HG03139 (cell line): ENCODE data around the gene ESPNL.

ENCODE experiments used
- ATAC-seq: cut with Tn5 transposase; IDR thresholded peaks from one replicate; pipeline ENCODE4 v1.9.1; 2021; ENCODE audit not compliant: unreplicated experiment

Gene ESPNL

DNA sequence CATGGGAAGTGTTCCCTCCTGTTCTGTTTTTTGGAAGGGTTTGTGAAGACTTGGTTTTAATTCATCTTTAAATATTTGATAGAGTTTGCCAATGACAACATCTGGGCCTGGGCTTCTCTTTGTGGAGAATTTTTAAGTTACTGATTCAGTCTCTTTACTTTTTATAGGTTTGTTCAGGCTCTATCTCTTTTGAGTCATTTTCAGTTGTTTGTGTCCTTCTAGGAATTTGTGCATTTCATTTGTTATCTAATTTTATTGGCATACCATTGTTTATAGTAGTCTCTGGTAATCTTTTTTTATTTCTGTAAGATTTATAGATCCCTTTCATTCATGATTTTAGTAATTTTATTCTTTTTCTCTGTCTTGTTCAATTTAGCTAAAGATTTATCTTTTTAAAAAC, 24.7 kb upstream of the ESPNL start:
- no peak for ATAC-seq

DNA sequence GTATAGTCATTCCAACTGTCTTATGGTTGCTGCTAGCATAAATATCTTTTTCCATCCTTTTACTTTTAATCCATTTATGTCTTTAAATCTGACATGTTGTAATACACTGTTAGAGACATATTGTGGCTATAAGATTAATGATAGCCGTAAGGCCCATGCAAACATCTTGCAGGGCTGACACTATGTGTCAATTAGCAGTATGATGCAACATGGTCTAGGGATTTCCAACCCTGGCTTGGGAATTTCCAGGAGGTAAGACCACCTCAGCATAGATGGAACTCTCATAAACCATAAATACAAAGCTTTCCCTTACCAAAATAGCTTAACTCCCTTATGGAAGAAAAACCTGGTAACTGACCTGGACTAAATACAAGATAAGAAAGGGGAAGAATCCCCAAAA, 22.8 kb upstream of the ESPNL start:
- no peak for ATAC-seq

DNA sequence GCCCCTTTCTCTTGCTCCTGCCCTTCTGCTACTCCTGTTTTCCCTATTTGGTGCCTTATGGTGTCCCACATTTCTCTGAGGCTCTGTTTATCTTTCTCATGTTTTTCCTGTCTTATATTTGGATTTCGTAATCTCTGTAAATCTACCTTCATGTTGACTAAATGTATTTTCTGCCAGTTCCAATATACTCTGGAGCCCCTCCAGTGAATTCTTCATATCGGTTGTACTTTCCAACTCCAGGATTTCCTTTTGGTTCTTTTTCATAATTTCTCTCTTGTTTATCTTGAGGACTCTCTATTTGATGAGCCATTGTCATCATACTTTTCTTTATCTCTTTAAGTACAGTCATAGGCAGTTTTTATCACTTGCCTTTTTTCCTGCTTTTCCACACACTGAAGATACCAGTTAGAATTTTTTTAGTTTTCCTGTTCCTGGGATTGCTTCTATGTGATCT, 20.2 kb upstream of the ESPNL start:
- no peak for ATAC-seq

DNA sequence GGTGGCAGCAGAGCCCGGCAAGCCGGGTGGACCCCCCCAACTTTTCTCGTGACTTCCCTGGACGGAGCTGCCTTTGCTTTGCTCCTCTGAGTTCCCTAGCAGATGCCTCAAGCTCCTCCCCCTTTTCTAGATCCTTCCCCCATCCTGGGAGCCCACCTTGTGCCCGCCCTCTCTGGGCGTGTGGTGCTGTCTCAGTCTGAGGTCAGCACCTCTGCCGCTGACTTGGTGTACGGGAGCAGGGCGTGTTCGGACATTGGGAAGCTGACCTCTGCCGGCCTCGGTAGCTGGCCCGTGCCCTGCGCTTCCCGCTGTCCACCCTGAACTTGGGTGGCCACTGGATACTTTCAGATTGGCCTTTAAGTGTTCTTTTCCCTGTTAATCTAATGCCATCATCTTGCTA, 19.6 kb upstream of the ESPNL start:
- ATAC-seq = no peak

DNA sequence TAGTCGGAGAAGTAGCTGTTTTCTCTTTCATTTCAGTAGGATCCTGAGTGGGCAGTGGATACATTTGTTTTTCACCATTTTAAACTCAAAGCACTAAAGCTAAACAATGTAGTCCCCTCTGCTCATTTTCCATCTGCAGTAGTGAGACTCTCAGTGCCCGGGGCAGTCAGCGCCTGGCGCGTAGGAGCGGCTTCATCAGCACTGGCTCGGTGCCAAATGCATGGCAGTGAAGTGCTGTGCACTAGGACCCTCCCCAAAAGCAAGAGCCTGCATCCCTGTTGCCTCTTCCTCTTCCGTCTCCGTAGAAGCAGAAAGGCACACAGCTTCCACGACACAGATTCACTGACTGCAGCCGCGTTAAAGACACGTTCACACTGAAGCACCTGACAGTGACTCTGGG, 19.0 kb upstream of the ESPNL start:
- no peak for ATAC-seq

DNA sequence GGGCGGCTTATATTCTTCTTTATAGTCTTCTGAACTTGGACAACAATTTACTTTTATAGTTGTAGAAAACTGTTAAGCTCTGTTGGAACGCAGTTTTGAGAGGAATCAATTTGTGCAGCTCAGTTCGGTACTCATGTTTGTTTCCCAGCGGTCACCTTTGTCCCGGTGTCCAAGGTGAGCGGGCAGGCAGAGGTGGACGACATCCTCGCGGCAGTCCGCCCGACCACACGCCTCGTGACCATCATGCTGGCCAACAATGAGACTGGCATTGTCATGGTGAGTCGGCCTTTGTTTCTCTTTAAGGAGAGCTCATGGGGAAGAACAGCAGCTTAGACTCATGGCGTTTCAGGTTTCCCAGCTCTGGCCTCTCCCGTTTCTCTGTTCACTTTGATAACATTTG, 18.6 kb upstream of the ESPNL start:
- no peak for ATAC-seq

DNA sequence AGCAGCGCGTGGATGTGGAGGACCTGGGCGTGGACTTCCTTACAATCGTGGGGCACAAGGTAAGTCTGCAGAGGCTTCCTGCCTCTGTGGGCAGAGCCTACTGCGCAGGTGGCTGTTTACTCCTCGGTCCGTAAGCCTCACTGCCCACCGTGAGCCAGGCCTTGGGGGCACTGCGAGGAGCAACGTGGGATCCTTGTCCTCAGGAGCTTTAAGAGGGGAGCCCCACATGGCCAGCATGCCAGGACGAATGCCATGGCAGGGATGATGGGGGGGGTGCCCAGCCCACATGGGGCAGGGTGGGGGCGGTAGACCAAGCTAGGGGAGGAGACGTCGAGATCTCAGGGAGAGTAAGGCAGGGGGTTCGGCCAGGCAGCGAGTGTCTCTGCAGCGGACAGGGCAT, 18.0 kb upstream of the ESPNL start:
- ATAC-seq = no peak

DNA sequence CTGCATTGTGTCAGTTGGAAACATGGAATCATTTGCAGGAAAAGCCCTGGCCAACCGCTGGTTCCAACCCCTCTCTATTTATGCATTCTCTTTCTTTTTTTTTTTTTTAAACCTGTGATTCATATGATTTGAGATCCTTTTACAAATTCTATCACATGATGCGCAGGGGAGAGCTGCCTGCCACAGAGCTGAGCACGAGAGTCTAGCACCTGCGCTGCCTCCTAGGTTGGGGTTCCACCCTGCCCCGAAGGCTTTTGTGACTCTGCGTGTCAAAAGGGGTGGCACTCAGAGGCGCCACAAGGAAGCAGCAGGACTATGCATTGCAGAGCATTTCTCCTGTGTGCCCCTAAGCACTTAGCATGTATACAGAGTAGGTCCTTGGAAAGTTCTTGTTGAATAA, 17.3 kb upstream of the ESPNL start:
- ATAC-seq = no peak

DNA sequence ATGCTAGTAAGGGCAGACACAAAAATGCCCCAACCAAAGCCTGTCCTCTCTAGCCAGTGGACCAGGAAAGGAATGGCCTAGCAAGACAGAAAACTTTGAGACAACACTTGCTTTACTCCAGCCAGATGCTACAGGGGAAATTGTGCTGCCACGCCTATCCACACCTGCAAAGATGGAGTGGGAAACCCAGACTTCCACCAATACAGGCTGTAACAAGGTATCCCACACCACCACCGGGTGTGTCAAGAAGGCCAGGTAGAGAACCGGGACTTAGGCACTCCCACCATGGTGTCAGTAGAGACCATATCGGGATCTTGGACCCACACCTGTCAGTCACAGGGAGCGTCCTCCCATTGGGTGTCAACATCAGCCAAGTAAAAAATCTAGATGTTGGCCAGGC, 16.2 kb upstream of the ESPNL start:
- no peak for ATAC-seq

DNA sequence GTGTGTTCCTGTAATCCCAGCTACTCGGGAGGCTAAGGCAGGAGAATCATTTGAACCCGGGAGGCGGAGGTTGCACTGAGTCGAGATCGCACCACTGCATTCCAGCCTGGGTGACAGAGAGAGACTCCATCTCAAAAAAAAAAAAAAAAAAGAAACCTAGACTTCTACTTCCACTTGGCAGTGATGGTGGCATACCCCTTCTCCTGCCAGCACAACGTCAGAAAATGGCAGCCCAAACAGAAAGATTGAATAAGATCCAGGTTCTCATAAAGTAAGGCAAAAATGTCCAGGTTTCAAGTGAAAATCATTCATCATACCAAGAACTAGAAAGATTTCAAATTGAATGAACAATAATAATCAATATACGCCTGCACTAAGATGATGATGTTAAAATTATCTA, 15.4 kb upstream of the ESPNL start:
- no peak for ATAC-seq

DNA sequence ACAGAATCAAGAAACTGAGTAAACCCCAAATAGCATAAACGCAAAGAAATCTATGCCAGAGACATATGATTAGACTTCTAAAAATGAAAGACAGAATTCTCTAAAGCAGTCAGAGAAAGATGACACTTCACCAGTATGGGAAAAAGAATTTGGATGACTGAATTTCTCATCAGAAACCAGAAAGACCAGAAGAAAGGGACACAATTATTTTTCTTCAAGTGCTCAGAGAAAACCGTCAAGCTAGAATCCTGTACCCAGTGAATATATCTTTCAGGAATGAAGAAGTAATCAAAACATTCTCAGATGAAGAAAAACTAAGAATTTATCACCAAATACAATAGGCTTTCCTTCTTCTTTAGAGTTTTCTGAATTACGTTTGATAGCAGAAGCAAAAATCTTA, 14.2 kb upstream of the ESPNL start:
- ATAC-seq = no peak

DNA sequence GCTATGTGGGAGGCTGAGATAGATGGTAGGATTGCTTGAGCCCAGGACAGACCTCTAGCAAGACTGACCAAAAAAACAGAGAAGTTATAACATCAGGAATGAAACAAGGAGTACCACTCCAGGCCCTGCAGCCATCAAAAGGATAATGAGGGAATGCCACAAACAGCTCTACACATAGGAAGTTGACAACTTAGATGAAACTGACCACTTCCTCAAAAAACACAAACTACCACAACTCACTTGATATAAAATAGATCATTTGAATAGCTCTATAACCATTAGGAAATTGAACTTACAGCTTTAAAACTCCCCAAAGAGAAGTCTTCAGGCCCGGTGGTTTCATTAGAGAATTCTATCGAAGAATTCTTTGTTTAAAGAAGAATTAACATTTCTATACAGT, 12.9 kb upstream of the ESPNL start:
- ATAC-seq = no peak

DNA sequence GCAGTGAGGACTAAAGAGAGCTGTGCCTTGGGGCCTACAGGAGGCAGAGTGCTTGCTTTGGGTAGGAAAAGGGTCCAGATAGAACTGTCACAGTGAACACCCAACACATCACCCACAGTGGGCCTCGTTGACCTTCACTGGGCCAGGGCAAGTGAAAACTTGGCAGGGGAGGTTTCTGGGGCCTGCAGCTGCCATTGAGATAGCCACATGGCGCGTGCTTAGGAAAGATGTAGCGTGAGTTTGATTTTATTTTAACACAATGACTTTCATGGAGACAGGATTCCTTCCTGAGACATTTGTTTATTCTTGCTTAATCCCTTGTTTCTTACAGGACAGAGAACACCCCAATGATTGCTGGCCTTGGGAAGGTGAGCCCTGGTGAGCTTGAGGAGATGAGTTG, 9.3 kb upstream of the ESPNL start:
- ATAC-seq = no peak

DNA sequence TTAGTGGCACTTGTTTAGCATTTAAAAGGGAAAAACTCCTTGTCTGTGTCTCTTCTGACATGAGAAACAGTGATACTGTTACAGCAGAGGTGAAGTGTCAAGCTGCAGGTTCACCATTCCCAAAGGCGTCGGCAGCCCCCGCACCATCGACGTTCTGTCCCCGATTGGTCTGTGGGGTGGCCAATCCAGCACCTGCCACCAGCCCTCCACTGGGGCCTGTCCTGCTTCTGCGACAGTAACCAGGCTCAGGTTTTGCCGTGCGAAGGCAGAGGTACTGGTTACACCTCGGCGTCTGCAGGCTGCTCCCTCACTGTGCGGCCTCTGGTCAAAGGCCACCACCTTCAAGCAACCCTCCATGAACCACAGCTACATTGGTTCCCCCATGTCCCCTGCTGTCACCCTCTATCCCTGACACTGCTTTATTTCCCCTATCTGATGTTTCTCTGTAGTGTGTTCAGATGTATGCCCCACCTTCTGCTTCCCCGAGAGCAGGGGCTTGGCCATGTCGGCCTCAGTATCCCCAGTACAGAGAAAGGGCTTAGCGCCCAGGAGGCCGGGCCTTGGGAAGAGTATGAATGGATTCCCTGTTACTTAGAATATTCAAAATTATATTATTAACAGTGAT, 8.6 kb upstream of the ESPNL start:
- ATAC-seq = no peak

DNA sequence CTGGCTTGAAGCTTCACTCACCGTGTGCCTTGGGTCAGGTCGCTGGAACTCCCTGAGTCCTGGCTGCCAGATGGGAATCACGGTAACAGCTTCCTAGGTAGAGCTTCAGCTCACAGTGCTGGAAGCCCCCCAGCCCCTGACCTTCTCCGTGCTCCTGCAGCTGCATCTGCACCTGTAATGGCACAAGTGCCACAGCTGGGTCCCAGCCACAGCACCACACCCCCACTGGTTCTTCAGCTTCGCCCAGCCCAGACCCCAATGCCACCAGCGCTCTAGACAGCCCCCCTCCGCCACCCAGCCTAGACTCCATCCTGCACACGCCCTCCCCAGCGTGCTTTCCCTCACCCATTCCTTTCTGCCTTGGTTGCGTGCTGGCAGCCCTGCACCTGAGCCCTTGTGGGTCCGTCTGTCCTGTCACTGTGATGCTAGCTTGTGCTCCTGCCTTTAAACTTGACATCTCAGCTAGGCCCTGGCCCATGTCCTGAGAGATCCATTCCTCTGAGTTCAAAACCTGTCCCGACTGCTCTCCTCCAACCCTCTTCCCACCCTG, 7.6 kb upstream of the ESPNL start:
- no peak for ATAC-seq

DNA sequence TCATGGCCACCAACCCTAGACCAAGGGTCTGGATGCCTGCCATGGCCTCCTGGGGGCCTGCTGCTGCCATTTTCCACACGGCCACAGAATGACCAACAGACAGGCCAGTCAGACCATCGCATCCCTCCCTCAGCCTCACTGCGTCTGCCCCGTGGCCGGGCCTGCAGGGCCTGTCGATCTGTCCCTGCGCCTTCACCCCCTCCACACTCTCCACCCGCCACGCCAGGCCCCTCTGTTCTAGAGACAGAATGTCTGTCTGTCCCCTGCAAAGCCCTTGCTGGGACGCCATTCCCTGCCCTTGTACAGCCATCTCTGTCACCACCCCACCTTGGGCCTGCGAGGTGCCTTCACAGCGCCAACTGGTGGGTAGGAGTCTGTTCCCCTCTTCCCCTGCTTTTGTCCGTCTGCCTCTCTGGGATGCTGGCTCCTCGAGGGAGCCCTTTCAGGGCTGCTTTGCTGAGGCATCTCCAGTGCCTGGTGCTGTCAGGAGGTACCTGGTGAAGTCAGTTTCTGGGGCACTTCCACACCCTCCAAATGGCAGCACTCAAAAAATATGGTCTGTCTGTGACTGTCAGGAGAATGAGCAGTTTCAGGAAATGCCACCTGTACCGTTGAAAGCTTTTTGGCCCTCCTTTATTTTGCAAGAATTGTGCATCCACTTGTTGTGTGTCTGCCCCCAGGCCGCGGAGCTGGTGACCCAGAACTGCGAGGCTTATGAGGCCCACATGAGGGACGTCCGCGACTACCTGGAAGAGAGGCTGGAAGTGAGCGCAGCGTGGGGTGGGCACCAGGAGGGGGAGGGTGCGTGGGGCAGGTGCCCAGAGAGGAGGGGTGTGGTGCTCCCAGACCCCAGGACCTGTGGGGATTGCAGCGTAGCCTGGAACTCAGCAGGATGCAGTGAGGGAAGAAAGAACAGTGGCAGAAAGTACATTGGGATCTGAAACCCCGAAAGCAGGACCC, 6.7 kb upstream of the ESPNL start:
- ATAC-seq = no peak

DNA sequence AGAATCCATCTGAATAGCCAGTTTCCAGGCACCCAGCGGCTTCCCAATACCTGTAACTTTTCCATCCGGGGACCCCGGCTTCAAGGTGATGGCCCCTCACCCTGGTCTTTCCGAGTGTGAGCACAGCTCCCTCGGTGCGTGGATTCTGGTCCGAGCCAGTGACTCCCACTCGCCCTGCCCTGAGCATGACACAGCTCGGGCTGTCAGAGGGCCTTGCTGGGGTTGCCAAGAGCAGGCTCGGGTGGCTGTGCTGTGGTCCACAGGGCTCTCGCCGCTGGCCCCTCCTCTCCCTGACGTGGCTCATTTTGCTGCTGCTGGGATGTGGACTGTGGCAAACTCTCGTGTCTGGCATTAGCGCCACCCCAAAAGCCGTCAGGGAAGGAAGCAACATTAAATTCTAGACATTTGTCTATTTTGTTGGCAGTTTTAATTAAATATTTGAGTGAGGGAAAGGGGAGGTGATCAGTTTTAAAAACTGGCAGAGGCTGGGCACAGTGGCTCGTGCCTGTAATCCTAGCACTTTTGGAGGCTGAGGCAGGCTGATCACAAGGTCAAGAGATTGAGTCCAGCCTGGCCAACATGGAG, 5.6 kb upstream of the ESPNL start:
- no peak for ATAC-seq

DNA sequence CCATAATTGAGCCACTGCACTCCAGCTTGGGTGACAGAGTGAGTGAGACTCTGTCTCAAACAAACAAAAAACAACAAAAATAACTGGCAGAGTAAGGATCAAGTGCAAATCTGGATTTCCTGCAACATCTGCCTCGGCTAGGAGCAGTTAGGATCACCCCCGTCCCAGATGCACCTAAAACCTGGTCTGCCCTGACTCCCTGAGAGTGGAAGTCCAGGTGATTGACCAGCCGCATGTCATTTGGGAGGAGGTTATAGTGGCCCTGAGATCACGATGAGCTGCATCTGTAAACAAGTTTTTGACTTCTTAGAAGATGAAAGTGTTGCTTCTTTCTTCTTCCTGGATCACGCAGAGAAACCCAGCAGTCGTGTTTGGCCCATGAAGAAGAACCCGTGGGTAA, 5.0 kb upstream of the ESPNL start:
- ATAC-seq = no peak

DNA sequence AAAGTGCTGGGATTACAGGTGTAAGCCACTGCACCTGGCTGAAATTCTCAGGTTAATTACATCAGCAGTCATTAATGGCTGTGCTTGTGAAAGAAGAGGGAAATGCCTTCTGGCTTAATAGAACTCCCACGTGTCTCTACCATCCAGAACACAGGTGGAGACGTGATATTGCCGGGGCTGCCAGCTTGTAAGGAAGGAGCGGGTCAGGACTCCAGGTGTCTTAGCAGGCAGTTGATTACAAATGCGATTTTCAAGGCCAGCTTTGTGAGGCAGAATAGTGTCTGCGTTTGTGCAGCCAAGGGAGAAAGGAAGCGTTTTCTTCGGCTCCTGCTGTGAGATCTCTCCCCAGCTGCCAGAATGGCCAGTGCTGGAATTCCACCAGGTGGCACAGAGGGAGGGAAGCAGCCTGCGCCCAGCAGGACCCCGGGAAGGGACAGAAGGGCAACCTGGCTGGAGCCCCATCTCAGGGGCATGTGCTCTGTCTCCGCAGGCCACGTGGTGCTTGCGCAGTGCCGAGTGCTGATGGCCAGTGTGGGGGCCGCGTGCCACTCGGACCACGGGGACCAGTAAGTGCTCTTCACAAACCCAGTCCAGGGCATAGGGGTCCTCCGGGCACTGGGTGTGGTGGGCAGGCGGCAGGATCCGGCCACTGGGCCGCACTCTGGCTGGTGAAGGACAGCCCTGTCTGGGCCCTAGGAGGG, 3.7 kb upstream of the ESPNL start:
- no peak for ATAC-seq

DNA sequence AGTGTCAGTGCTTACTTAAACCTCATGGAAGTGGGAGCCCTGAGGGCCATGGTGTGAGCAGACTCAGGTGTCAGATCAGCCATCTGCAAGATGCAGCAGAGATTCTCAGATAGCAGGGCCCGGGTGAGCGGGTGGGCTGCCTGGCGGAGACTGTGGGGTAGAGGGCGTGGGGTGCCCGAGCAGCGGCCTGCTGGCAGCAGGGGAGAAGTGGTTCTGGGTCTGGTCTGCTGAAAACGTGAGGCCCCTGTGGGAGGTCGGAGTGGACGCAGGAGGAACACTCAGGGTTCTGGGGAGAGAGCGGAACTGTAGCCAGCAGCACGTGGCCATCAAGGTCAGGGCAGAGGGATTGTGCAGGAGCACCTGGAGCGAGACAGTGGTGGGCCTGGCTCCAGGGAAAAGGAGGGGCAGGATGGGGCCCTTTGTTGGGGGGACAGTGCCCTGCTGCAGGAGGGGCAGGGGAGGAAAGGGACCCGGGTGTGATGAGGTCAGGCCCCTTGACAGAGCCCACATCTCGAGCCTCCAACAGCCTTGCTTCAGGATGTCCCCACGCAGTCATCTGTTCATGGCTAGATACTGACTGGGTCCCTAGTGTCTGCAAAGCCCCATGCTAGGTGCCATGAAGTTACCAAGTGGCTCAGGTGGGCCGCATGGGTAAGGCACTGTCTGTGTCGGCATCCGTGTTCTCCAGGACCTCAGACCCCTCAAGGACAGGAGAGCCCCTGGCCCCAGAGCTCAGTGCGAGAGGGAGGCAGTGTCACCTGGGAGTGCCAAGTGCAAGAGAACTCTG, 2.7 kb upstream of the ESPNL start:
- ATAC-seq = no peak
